Heart left ventricle (tissue), 13 donors: ENCODE data around the gene LGALS9.

Source experiments
- CTCF ChIP-seq, 12 donors: fragments of 200-600 bp; sonication (generic) in 4 of 12; IDR thresholded peaks; one replicate each; pipeline versions ENCODE4 v1.5.0 to v1.8.0; 2018 to 2022; ENCODE audit warnings: antibody characterized with exemption in 12 of 12, mild to moderate bottlenecking in 5 of 12
- POLR2A ChIP-seq, 2 donors: fragments of 450-650 bp; IDR thresholded peaks; one replicate each; pipeline ENCODE4 v1.6.1; 2017; ENCODE audit warnings: antibody characterized with exemption in 2 of 2, mild to moderate bottlenecking in 2 of 2, moderate library complexity in 2 of 2
- donor health status: ischemic (EF 13 %, LVEDD 7.1; RV severe dilation, severe dysfunction).
- donor health status: DM: no; HTN: yes; CAD: no.
- donor health status: DM: no; HTN: no; CAD: no.
- donor health status: ischemic (EF 25% LVEDD 6.9; RV normal size, moderate dysfunction).
- donor health status: ischemic (EF 25% LVEDD 5.7; RV mildly dilated, moderate dysfunction).
- donor health status: ischemic (EF 35%, LVEDD 5.7; RV mildly dilated, moderate dysfunction).
- donor health status: nonischemic (EF 11% LVEDD 7.7; RV severe dilation, severe dysfunction).
- donor health status: DM: yes; HTN: yes; CAD: no.
- donor health status: PGD.
- donor health status: ischemic (EF 29% LVEDD 5.4; RV normal size, mild dysfunction).
- donor health status: nonischemic (EF 23%, LVEDD 6.1; RV moderate dilation, normal function).

- no peak for TF ChIP-seq POLR2A (IDR thresholded peaks at IDR 0.05)
- no peak for TF ChIP-seq CTCF (IDR thresholded peaks at IDR 0.05)
These were observed 32.5 kb upstream of the LGALS9 start for GRCh38 chr17:27598337-27599050.
